ENCODE measurements around the gene HOXA7.

The HOXA7 gene

DNA sequence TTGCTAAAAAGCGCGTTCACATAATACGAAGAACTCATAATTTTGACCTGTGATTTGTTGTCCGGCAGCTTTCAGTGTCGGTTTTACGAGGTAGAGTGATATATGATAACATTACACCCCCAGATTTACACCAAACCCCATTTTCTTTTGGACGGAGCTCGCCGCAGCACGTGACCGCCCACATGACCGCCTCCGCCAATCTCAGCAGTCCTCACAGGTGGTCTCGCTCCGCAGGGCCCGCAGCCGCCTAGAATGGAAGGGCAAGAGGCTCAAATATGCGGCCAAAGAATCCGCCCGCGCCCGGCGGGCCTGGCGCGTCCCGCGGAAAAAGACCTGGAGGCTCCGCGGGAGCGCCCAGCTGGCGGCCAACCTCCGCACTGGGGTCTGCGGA lies at the start of gene HOXA7:
HOXA7 (minus strand) TSS at position 168 of the 391 bp plus-strand sequence; CDS start at position 38, 130 bp downstream.
- no peak for DNase-seq (ENCODE audit: low read depth)

DNA sequence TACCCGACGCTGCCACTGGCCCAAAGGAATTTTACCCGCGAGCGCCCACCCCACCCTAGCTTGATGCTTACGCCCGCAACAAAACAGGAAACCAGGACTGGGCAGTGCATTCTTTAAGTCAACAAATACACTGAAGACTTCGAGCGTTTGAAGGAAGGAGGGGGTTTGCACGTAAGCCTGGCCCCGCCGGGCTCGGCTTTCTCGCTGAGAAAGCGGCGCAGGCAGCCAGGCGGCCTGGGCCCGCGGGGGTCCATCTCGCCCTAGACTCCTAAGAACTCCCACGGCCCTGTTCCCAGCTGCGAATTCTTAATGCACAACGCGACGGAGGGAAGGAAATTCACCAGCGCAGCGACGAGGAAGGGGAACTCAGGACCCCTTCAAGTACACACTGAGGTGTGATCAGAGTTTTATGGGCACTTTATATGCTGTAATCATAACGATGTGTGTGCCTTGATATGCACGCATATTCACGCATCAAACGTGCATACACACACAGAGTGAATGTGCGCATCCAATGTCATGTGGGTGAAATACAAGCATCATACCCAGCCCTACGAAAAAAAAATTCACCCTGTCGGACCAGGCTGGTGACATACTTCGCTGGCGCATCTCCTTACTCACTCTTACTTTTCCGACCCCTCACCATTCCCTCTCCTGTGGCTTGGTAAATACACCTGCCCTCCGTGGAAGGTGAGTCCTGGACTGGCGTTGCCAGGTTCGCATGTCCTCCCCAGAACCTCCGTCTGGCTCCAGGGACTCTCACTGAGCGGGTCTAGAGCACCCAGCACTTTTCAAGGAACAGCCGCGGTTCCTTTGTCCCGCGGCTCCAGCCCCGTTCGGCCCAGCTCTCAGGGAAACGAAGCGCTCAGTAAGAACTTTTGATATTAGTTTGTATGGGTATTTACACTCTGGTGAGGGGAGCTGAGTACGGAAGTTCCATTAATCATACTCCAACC lies 49.1 kb upstream of the HOXA7 start:
- no peak for DNase-seq (ENCODE audit: low read depth)

DNA sequence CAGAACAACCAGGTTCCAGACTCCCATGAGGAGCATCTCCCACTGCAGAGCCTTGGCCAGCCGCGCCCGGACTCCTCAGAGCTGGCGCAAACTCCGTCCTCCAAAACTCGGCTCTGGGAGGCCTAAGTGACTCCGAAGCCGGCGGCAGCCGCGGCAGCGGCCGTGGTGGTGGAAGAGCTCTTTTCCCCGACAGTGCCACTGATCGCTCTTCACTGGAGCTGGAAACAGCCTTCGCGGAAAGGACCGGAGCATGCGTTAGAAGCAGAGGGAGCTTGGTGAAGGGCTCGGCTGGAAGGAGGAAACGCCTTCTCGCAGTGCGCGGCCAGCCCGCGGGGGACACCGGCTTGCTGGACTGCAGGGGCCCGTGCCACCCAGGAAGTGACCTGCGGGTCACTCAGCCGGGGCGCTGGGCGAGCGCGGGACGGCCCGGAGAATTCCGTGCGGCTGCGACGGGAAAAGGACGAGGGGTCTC lies 48.4 kb upstream of the HOXA7 start:
- no peak for DNase-seq (ENCODE audit: low read depth)

DNA sequence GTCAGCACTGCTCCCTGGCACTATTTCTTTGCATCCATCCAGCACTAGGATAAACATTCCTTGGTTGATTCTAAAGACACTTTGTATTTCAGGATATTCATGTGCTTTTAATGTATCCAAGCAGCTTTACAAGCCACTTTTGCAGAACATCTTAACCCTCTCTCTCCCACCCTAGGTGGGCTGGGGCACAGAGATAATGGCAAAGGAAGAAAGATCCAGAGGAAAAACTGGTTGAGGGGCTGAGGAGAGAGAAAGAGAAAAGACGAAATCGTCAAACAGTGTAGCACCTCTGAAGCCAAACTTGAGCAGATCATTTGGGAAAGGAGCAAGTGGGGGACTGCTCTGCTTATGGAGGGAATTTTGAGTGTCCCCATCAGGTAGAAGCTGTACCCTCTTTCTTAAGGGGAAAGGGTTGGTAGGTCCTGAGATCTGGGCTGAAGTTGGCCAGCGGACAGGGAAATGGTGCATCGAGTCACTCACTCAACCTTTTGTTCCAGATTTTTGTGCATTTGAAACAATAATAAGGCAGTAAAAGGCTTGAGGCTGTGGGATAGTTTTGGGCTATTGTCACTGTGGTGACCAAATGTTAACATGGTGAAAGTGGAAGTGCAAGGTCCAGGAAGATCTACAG lies 47.6 kb upstream of the HOXA7 start:
- no peak for DNase-seq (ENCODE audit: low read depth)

DNA sequence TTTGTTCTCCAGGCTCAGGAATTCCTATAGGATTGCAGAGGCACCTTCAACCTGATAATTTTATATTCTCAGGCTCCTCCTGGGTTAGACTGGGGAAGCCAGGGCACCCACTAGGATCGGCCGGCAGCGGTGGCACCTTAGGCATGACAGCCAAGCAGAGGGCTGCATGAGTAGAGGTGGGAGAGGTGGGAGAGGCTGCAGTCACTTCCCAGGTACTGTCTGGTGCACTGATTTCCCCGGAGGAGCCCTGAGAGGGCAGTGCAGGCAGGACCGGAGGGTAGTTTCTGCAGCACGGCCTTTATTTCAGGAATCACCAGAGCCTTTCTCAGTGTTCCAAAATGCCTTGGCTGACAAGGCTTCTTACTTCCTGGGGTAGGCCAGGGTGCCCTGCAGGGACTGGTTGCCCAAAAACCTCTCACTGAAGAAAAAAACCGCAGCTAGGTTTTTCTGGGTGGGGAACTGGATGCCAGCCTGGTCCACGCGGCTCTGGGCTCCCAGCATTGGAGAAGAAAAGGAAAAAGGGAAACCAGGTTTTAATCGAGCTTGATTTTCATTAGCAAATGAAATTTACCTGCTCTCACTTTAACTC lies 47.0 kb upstream of the HOXA7 start:
- DNase-seq (ENCODE audit: low read depth), result no peak

DNA sequence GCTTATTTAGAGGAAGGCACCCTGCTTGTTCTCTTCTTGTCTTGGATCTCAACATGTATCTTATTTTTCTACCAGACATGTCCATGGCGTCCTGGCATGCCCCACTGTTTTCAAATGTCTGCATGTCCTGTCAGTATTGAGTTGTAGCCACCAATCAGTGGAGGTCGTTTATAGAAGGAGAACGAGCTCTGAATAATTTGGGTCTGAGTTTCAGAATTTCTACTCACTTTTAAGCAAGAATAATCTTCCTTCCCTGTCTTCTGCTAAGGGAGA lies 46.3 kb upstream of the HOXA7 start:
- no peak for DNase-seq (ENCODE audit: low read depth)

DNA sequence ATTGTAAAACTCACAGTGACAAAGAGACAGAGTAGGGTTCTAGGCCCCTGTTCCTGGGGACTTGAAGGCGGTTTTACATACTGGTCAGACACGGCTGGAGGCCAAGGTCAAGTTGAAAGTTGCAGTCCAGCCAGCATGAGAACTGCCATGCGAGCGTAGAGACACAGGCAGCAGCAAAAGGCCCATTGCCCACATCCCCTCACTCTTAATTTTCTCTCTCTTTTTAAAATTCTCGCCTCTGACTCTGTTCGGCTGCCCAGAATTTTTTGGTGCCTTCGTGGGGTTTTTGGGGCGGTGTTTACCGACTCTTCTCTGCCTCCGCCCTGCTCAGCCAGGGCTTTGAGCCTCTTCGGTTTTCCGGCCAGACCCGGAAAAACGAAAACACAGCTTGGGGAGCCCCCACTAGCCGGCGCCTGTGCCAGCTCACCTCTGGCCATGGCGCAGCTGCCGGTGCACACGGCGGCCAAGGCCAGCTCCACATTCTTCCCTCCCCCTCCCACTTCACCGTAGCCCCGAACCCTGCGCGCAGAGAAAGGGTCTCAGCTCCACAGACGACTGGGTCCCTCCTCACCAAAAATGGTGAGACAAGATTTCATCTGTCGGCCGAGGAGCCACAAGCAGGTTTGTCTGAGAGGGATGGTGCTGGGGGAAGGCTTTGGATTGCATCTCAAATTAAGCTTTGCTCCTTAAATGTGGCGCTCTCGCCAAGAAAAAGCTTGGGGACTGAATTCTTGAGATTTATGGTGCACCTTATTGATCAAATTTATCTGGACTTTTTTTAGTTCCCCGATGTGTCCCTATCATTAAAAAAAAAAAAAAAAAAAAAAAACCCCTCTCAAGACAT lies 45.8 kb upstream of the HOXA7 start:
- DNase-seq (ENCODE audit: low read depth), result no peak

DNA sequence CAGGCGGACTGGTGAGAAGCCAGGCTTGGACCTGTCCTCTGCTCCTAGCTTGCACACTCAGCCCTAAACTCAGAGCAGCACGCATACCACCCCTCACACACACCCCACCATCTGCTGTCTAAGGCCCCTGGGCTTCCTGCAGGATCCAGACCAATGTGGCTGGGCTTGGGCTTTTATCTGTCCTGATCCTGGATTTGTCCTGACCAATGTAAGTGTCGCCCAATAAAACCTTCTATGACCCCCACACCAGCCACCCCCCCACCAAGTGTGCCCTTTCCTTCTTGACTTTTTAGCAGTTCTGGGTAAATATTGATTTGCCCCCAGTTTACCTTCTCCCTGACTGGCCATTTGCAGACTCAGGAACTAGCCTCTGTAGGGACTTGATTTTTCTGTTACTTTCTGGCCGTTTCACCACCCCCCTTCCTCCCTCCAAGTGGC lies 45.1 kb upstream of the HOXA7 start:
- no peak for DNase-seq (ENCODE audit: low read depth)

DNA sequence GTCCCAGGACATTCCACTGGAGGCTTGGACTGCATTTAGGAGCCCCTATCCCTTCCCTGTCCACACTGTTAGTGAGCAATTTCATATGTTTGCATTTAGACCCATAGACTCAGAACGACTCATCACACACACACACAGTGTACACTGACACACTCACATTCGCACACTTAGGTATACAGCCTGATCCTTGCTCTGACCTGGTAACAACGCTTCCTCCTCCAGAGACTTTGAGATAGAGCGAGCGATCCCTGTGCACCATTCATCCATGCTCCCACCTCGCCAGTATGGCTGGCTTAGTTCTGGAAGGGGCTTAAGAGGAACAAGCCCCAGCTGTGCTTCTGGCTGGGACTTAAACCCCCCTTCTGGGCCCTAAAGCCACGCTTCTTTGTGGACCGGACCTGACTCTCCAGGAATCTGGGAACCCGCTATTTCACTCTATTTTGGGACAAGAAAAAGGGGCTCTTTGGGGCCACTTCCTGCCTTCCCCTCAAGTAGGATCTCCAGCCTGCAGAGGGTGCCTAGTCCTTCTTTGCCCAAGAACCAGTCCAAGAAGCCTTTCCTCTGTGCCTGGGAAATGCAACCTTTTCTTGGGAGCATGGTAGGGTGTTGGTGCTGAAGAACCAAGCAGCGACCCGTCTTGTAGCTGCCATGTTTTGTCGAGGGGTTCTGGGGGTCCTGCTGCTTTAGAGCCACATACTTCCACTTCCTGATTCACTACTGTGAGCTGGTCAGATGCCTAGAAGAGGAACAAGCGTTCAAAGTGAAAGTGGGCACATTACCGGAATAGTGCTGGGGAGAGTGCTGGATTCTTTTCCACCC lies 44.5 kb upstream of the HOXA7 start:
- DNase-seq (ENCODE audit: low read depth), result no peak

DNA sequence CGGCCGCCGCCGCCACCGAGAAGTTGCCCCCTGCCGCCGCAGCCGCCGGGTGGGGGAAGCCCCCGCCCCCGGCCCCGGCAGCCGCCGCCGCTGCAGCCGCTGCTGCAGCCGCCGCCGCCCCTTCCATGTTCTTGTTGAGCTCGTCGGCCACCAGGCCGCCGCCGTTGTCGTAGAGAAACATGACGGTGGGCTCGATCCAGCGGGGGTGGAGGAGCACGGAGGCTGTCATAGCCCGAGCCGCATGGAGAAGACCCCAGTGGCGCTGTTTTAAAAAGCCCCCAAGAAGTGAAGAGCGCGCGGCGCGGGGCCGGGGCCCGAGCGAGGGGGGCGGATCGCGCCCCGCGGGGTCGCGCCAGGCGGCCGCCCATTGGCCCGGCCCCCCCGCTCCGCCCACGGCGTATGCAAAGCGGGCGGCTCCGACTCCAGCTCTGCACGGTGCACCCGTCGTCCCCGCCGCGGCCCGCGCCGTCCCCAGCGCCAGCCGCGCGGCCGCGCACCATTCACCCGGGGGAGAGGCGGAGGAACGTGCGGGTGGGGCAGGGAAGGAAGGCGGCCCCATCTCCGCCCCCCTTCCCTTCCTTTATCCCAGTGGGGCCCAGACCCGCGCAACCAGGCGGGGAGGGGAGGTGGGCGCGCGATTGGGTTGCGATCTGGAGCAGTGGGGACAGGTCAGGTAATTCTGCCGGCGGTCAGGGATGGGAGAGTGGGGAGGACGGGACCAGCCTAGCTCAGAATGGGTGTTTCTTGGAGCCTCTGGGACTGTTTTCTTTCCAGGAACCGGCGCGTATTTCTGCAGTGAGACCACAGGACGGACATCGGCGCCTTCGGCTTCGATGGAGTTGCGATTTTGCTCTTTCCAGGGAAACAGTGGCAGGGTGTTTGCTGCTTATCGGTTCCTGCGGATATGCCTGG lies 43.6 kb upstream of the HOXA7 start, which contains the start of gene HOXA13:
HOXA13 (minus strand) TSS at position 243 of the 912 bp plus-strand sequence; CDS start at position 229, 14 bp downstream.
- no peak for DNase-seq (ENCODE audit: low read depth)

DNA sequence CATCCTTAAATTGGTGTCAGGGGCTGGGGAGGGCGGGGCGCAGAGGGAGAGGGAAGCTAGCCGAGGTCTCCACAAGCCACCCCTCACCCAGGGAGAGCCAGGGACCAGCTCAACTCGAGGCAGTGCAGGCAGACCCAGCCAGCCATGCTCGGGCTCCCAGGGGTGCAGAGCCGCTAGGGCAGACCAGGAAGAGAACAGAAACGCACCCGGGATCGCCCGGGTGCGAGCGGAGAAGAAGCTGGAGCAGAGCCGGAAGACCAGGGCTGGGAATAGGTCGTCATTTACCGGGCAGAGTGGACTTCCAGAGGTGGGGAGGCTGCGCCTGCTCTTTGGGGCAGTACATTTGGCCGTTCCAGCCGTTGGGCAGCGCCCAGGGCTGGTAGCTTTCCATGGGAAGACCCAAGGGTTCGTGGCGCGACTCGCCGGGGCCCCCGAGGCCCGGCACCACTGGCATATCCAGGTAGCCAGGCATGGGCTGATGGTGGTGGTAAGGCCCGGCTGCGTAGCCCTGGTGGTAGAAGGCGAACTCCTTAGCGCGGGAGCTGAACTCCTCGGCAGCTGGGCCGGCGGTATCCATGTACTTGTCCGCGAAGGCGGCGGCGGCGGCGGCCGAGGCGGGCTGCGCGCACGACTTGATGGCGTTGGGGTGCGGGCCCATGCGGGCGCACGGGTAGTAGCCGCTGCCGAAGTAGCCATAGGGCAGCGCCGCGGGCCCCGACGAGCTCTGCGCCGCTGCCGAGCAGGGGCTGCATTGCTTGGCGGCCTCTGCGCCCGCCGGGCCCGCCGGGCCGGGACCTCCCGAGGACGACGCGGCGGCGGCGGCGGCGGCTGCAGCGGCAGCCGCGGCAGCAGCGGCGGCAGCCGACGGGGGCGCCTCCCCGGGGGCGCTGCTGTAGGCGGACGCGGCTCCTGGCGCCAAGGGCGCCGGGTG lies 42.7 kb upstream of the HOXA7 start:
- DNase-seq (ENCODE audit: low read depth), result no peak

DNA sequence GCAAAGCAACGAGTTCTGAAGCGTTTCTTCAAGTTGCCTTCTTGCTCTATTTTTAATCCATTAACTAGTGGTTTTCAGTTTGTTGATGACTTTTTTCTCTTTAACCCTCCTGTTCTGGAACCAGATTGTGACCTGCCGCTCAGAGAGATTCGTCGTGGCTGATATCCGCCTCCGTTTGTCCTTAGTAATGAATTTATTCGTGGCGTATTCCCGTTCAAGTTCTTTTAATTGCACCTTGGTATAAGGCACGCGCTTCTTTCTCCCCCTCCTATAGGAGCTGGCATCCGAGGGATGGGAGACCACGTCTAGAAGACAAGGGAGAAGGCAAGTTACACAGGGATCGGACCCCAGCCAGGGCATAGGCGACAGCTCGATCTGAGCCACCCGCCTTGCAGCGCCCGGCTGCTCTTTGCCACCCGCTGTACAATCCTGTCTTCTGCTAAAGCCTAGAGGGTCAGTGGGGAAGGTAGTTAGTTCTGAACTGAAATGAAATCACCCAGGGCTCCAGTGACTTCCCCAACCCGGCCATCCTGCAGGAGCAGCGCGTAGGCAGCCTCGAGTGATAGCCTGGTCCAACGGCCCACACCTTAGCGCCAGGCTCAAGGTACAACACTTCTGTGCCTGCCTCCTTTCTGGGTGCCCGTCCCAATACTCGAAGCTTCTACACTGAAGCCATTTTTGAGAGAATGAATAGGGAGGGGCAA lies 41.8 kb upstream of the HOXA7 start:
- no peak for DNase-seq (ENCODE audit: low read depth)

DNA sequence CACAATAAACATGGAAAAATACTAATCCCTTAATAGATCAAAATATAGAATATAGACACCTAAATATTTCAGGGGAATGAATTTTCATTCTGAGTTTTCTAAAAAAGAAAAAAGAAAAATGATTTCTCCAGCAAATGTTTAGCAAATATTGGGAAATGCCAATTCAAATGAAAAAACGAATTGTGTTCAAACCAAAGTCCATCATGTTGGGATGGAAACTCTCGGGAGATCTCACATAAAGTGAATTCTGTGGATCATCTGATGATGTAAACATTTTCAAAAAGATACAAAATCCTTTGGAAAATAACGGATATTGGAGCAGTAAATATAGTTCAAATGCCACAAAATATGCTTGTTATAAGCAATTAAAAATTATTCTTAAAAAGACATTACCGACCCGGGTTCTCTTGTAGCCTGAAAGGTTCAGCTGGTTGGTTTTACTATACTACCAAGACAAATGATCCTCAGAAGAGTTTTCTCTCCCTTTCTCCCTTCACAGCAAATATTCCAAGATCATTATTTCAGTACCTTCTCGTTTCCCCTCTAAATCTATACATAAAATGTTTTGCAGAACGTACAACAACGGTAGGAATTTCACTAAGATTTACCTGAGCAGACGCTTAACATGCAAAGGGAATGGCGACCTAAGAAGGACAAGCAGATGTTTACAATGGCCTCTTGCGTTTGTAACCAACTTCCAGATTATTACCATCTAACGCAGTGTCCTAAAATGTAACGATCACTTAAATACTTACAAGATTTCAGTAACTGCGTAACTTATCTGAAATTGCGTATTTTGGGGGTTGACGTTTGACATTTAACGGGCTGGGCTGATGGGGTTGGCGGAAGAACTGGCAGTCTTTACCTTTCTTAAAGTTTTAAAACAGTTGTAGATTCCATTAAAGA lies 40.9 kb upstream of the HOXA7 start:
- no peak for DNase-seq (ENCODE audit: low read depth)

DNA sequence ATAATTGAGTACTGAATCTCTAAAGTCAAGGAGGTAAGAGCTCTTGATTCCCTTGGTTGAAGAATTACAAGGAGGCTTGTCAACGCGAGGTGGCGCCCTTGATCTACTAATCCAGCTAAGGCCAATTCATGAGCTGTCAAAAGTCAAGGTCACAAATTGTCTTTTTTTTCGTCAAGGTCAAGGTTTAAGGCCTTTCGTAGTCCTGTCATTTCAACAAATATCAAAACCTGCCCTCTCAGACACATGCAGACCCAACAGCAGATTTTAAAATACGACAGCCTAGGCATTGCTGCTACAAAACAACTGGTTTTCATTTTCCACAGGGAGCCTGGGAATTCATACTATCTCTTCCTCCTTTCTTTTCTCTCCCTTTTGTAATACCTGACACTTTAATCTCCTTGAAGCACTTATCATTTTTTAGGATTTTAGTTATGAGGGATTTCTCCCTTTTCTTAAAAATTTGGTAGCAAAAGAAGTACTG lies 39.9 kb upstream of the HOXA7 start:
- DNase-seq (ENCODE audit: low read depth), result peak; percentile 60

DNA sequence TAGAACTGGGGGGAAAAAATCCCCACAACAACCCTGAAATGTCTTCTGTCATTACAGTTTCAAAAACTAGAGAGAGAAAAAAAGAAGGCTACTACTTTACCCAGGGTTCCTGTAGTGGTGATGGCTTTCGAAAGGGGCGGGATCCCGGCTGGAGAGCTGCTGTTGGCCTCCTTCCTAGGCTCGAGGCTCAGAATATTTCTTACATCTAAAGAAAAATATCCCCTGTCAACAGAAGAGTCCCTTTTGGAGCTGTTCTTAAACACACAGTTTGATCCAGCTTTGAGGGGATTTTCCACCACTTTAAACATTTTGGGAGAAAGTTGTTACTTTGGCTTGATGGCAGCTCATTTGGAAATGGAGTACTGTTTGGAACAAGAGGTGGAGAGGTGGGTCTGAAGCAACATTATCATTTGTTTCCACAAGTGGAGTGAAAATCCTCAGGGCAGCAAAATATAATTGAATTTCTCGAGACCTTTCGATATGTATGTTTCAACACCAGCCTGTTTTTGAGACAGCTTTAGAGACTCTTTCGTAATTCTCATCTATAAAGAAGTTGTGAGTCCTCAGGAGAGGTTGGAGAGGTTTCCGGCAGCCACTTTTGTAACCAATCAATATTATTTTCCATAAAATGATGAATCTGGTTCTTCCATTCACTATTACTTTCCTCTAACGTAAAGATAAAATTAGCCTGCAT lies 38.4 kb upstream of the HOXA7 start:
- DNase-seq (ENCODE audit: low read depth), result no peak

DNA sequence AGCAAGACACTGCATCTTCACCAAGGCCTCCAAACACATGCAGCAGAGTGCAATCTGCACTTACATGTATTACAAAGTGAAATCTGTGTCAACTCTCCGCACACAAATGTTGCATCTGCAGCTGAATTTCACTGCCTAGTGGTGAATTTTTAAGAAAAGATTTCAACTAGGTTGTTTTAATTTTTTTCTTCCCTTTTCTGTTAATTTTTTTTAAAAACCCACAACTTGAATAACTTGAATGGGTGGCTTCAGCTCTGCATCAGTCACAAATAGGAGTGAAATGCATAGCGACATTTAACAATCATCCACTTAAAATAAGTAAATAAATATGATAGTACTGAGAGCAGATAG lies 37.5 kb upstream of the HOXA7 start:
- no peak for DNase-seq (ENCODE audit: low read depth)
